ENCODE results near the gene YWHAG. TPM values are rescaled to one million over a fixed set of nuclear protein-coding genes. Genes with fewer than 3 reads are reported as not detected.

The YWHAG gene
- total RNA-seq, 6 donors from 2014 or later: 51.3 to 114 (median 73.4) TPM

- H3K27ac ChIP-seq: no peak overlapping the region
- no peak for ATAC-seq (ENCODE audit: low FRiP score in 2 of 2)
- TF ChIP-seq CTCF (IDR thresholded peaks at IDR 0.05): no peak
- TF ChIP-seq EP300 (IDR thresholded peaks at IDR 0.05): no peak
- no peak for TF ChIP-seq POLR2AphosphoS5 (IDR thresholded peaks at IDR 0.05)
- TF ChIP-seq POLR2A (IDR thresholded peaks at IDR 0.05): no peak
Observed at GRCh38 chr7:76327610-76328009, 31.2 kb downstream of the YWHAG start.

GRCh38 chr7:76326646-76327233 lies 32.1 kb downstream of the YWHAG start:
- WGBS, 2 donors: 81 to 86% methylated on average over 5 of the region's 5 CpGs
- ATAC-seq (ENCODE audit: low FRiP score in 2 of 2): no peak
- H3K4me1 ChIP-seq: peaks cover 0 to 12% (median 2%) of the 10 kb centered on the region in 4 donors

More at GRCh38 chr7:76327610-76328009, 31.2 kb downstream of the YWHAG start:
- Histone ChIP-seq H3K4me1 (peaks cover 8 to 19% (median 11%) of the 10 kb centered on the region in 4 donors), H3K9me3 (no peaks in the 10 kb centered on the region), H3K4me3 (no peak overlapping the region), H3K36me3 (peaks cover 4 to 62% (median 30%) of the 10 kb centered on the region in 4 donors), H3K27me3 (no peaks in the 10 kb centered on the region)
- WGBS, 2 donors: 41 to 55% methylated on average over 7 of the region's 7 CpGs
- no peak for DNase-seq

GRCh38 chr7:76325811-76326210 lies 33.0 kb downstream of the YWHAG start:
- H3K27me3 ChIP-seq: no peaks in the 10 kb centered on the region
- 90 to 92% methylated on average over 5 of the region's 5 CpGs for WGBS, 2 donors
- peaks cover 0 to 8% (median 0%) of the 10 kb centered on the region in 4 donors for H3K4me1 ChIP-seq
- no peak for TF ChIP-seq POLR2AphosphoS5 (IDR thresholded peaks at IDR 0.05)
- no peak for TF ChIP-seq POLR2A (IDR thresholded peaks at IDR 0.05)
- no peak for TF ChIP-seq EP300 (IDR thresholded peaks at IDR 0.05)
- no peak for TF ChIP-seq CTCF (IDR thresholded peaks at IDR 0.05)
- ATAC-seq (ENCODE audit: low FRiP score in 2 of 2) (no peak), DNase-seq (no peak)
- H3K36me3 ChIP-seq: peaks cover 4 to 67% (median 30%) of the 10 kb centered on the region in 4 donors
- no peak overlapping the region for H3K27ac ChIP-seq
- no peaks in the 10 kb centered on the region for H3K9me3 ChIP-seq
- H3K4me3 ChIP-seq: no peak overlapping the region

More at GRCh38 chr7:76326646-76327233, 32.1 kb downstream of the YWHAG start:
- Histone ChIP-seq H3K4me3 (no peak overlapping the region), H3K27me3 (no peaks in the 10 kb centered on the region), H3K9me3 (no peaks in the 10 kb centered on the region), H3K36me3 (peaks cover 4 to 65% (median 30%) of the 10 kb centered on the region in 4 donors), H3K27ac (no peak overlapping the region)
- TF ChIP-seq CTCF (IDR thresholded peaks at IDR 0.05) (no peak), EP300 (IDR thresholded peaks at IDR 0.05) (no peak), POLR2AphosphoS5 (IDR thresholded peaks at IDR 0.05) (no peak), POLR2A (IDR thresholded peaks at IDR 0.05) (no peak)
- no peak for DNase-seq

- peaks cover 0 to 8% (median 0%) of the 10 kb centered on the region in 4 donors for H3K4me1 ChIP-seq
- no peak for TF ChIP-seq CTCF (IDR thresholded peaks at IDR 0.05)
- TF ChIP-seq POLR2AphosphoS5 (IDR thresholded peaks at IDR 0.05): no peak
- TF ChIP-seq EP300 (IDR thresholded peaks at IDR 0.05): no peak
- TF ChIP-seq POLR2A (IDR thresholded peaks at IDR 0.05): no peak
- ATAC-seq (ENCODE audit: low FRiP score in 2 of 2): no peak
- peaks cover 4 to 61% (median 30%) of the 10 kb centered on the region in 4 donors for H3K36me3 ChIP-seq
- no peaks in the 10 kb centered on the region for H3K27me3 ChIP-seq
- no peak overlapping the region for H3K27ac ChIP-seq
- 95 to 99% methylated on average over 11 of the region's 11 CpGs for WGBS, 2 donors
- no peak for DNase-seq
- H3K4me3 ChIP-seq: no peak overlapping the region
- H3K9me3 ChIP-seq: no peaks in the 10 kb centered on the region
Observed at GRCh38 chr7:76325092-76325491, 33.7 kb downstream of the YWHAG start.
